Effector memory CD4-positive, alpha-beta T cell (primary cell): Measurements from ENCODE around the gene SLC25A10.
"Not testable (repeated sequence)": the region's sequence is repeated elsewhere in the genome, so short reads cannot be mapped to it uniquely, and the experiment has no call there.

Experiments
- DNase-seq, 3 donors: peaks; one replicate each; pipeline ENCODE4 v3.0.0-alpha.2; 2020
- H3K27ac ChIP-seq: 2 replicates; pipeline ENCODE4 v1.7.0; 2013; ENCODE audit warnings: mild to moderate bottlenecking, low read length, moderate library complexity; ENCODE audit not compliant: insufficient read depth, poor library complexity, severe bottlenecking
- H3K27me3 ChIP-seq: replicated peaks from 2 replicates; pipeline ENCODE4 v1.7.0; 2013; ENCODE audit warnings: mild to moderate bottlenecking, low read length; ENCODE audit not compliant: insufficient read depth, control insufficient read depth, poor library complexity, severe bottlenecking
- H3K36me3 ChIP-seq: 2 replicates; pipeline ENCODE4 v1.7.0; 2013; ENCODE audit warnings: mild to moderate bottlenecking, low read length, moderate library complexity; ENCODE audit not compliant: control insufficient read depth, insufficient read depth
- H3K4me1 ChIP-seq: 2 replicates; pipeline ENCODE4 v1.7.0; 2013; ENCODE audit warnings: low read length, mild to moderate bottlenecking; ENCODE audit not compliant: control insufficient read depth, insufficient read depth, poor library complexity, severe bottlenecking
- H3K4me3 ChIP-seq: 2 replicates; pipeline ENCODE4 v1.7.0; 2013; ENCODE audit warnings: low read length, low read depth, mild to moderate bottlenecking; ENCODE audit not compliant: insufficient read depth, poor library complexity, severe bottlenecking
- H3K9me3 ChIP-seq: 2 replicates; pipeline ENCODE4 v1.7.0; 2013; ENCODE audit warnings: mild to moderate bottlenecking, low read length, moderate library complexity; ENCODE audit not compliant: control insufficient read depth

SLC25A10 gene

GRCh38 chr17:81737947-81738800 lies 26.1 kb downstream of the SLC25A10 start:
- no peak for DNase-seq
- H3K9me3 ChIP-seq = no peaks in the 10 kb centered on the region
- no peaks in the 10 kb centered on the region for H3K4me1 ChIP-seq
- H3K27me3 ChIP-seq = no peaks in the 10 kb centered on the region
- H3K36me3 ChIP-seq = no peaks in the 10 kb centered on the region
- H3K27ac ChIP-seq = no peak overlapping the region
- H3K4me3 ChIP-seq = no peak overlapping the region

GRCh38 chr17:81738801-81739393 lies 26.8 kb downstream of the SLC25A10 start:
- DNase-seq = no peak
- Histone ChIP-seq H3K36me3 (no peaks in the 10 kb centered on the region), H3K4me3 (no peak overlapping the region), H3K27ac (no peak overlapping the region), H3K9me3 (no peaks in the 10 kb centered on the region), H3K27me3 (no peaks in the 10 kb centered on the region), H3K4me1 (no peaks in the 10 kb centered on the region)

- H3K4me1 ChIP-seq, H3K9me3 ChIP-seq, H3K36me3 ChIP-seq, DNase-seq, H3K4me3 ChIP-seq, H3K27ac ChIP-seq, H3K27me3 ChIP-seq: not testable (repeated sequence)
Observed at GRCh38 chr17:81739593-81739992, 27.5 kb downstream of the SLC25A10 start.

GRCh38 chr17:81740395-81740961 lies 28.4 kb downstream of the SLC25A10 start:
- no peak for DNase-seq
- no peaks in the 10 kb centered on the region for H3K27me3 ChIP-seq
- H3K4me3 ChIP-seq = no peak overlapping the region

GRCh38 chr17:81741049-81741593 lies 29.0 kb downstream of the SLC25A10 start:
- Histone ChIP-seq H3K4me1 (no peaks in the 10 kb centered on the region), H3K27ac (no peak overlapping the region), H3K4me3 (no peak overlapping the region), H3K36me3 (no peaks in the 10 kb centered on the region), H3K9me3 (no peaks in the 10 kb centered on the region), H3K27me3 (no peaks in the 10 kb centered on the region)
- no peak for DNase-seq

More at GRCh38 chr17:81740395-81740961, 28.4 kb downstream of the SLC25A10 start:
- no peaks in the 10 kb centered on the region for H3K4me1 ChIP-seq
- H3K36me3 ChIP-seq = no peaks in the 10 kb centered on the region
- no peaks in the 10 kb centered on the region for H3K9me3 ChIP-seq
- no peak overlapping the region for H3K27ac ChIP-seq

GRCh38 chr17:81741594-81742452 lies 29.7 kb downstream of the SLC25A10 start:
- Histone ChIP-seq H3K4me1 (no peaks in the 10 kb centered on the region), H3K4me3 (no peak overlapping the region), H3K27me3 (no peaks in the 10 kb centered on the region), H3K36me3 (no peaks in the 10 kb centered on the region), H3K9me3 (no peaks in the 10 kb centered on the region), H3K27ac (no peak overlapping the region)
- DNase-seq = no peak
